NCI-H2196 (cell line): Measurements from ENCODE around the gene TTC28.

Experiments used
- DNase-seq: peaks from one replicate; lab custom pipeline; 2025; ENCODE audit not compliant: unreplicated experiment; lab: John Stamatoyannopoulos, UW

TTC28 gene

GRCh38 chr22:28297504-28297903 lies 382.1 kb downstream of the TTC28 start:
- no peak for DNase-seq

- no peak for DNase-seq
These were observed 383.2 kb downstream of the TTC28 start for GRCh38 chr22:28296452-28296851.

- no peak for DNase-seq
These were observed 396.5 kb downstream of the TTC28 start for GRCh38 chr22:28283068-28283654.

GRCh38 chr22:28282405-28283067 lies 397.1 kb downstream of the TTC28 start:
- DNase-seq = no peak

GRCh38 chr22:28279888-28280287 lies 399.8 kb downstream of the TTC28 start:
- DNase-seq = no peak

GRCh38 chr22:28269277-28269676 lies 410.4 kb downstream of the TTC28 start:
- DNase-seq = no peak

GRCh38 chr22:28268850-28269249 lies 410.8 kb downstream of the TTC28 start:
- no peak for DNase-seq

- no peak for DNase-seq
These were observed 411.5 kb downstream of the TTC28 start for GRCh38 chr22:28268171-28268570.

GRCh38 chr22:28260619-28261018 lies 419.0 kb downstream of the TTC28 start:
- no peak for DNase-seq

- no peak for DNase-seq
These were observed 419.8 kb downstream of the TTC28 start for GRCh38 chr22:28259774-28260312.

- no peak for DNase-seq
These were observed 425.2 kb downstream of the TTC28 start for GRCh38 chr22:28254396-28254795.

GRCh38 chr22:28252539-28252938 lies 427.1 kb downstream of the TTC28 start:
- DNase-seq = no peak

GRCh38 chr22:28250036-28250695 lies 429.5 kb downstream of the TTC28 start:
- DNase-seq = no peak

GRCh38 chr22:28249402-28249801 lies 430.2 kb downstream of the TTC28 start:
- no peak for DNase-seq

GRCh38 chr22:28247667-28248363 lies 431.8 kb downstream of the TTC28 start:
- no peak for DNase-seq

GRCh38 chr22:28247136-28247535 lies 432.5 kb downstream of the TTC28 start:
- DNase-seq = no peak

- no peak for DNase-seq
These were observed 433.2 kb downstream of the TTC28 start for GRCh38 chr22:28246397-28246796.

GRCh38 chr22:28245579-28246224 lies 433.9 kb downstream of the TTC28 start:
- no peak for DNase-seq

GRCh38 chr22:28244757-28245156 lies 434.9 kb downstream of the TTC28 start:
- DNase-seq = no peak

- no peak for DNase-seq
These were observed 436.1 kb downstream of the TTC28 start for GRCh38 chr22:28243539-28243938.

GRCh38 chr22:28241656-28242290 lies 437.9 kb downstream of the TTC28 start:
- DNase-seq = no peak
